HL-60 (cell line): ENCODE measurements around the gene LGALS9.

ENCODE experiments used
- TF ChIP-seq, protein P1 (sequence below): IDR thresholded peaks from one replicate; pipeline ENCODE4 v1.5.1; 2011; ENCODE audit warnings: low read length, control low read depth, inconsistent platforms; ENCODE audit not compliant: insufficient read depth
- TF ChIP-seq, protein P2 (sequence below): IDR thresholded peaks from 2 replicates; pipeline ENCODE4 v1.6.1; 2012; ENCODE audit warnings: low read depth; ENCODE audit not compliant: insufficient replicate concordance

DNA sequence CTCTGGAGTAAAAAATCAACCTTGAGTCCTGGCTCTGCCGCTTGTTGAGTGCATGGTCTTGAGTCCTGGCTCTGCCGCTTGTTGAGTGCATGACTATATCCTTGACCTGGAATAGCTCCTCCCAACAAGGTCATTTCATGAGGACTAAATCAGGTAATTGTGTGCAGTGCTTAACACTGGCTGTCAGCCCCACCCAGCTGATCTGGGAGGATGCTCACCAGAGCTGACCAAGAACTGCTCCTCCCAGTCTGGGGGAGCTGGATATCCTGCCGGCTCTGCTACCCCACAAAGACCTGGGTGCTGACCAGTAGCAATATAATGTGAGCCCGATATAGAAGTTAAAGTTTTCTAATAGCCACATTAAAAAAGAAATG lies 20.7 kb upstream of the LGALS9 start:
- TF ChIP-seq, protein P1, sequence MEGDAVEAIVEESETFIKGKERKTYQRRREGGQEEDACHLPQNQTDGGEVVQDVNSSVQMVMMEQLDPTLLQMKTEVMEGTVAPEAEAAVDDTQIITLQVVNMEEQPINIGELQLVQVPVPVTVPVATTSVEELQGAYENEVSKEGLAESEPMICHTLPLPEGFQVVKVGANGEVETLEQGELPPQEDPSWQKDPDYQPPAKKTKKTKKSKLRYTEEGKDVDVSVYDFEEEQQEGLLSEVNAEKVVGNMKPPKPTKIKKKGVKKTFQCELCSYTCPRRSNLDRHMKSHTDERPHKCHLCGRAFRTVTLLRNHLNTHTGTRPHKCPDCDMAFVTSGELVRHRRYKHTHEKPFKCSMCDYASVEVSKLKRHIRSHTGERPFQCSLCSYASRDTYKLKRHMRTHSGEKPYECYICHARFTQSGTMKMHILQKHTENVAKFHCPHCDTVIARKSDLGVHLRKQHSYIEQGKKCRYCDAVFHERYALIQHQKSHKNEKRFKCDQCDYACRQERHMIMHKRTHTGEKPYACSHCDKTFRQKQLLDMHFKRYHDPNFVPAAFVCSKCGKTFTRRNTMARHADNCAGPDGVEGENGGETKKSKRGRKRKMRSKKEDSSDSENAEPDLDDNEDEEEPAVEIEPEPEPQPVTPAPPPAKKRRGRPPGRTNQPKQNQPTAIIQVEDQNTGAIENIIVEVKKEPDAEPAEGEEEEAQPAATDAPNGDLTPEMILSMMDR = no peak
- TF ChIP-seq, protein P2, sequence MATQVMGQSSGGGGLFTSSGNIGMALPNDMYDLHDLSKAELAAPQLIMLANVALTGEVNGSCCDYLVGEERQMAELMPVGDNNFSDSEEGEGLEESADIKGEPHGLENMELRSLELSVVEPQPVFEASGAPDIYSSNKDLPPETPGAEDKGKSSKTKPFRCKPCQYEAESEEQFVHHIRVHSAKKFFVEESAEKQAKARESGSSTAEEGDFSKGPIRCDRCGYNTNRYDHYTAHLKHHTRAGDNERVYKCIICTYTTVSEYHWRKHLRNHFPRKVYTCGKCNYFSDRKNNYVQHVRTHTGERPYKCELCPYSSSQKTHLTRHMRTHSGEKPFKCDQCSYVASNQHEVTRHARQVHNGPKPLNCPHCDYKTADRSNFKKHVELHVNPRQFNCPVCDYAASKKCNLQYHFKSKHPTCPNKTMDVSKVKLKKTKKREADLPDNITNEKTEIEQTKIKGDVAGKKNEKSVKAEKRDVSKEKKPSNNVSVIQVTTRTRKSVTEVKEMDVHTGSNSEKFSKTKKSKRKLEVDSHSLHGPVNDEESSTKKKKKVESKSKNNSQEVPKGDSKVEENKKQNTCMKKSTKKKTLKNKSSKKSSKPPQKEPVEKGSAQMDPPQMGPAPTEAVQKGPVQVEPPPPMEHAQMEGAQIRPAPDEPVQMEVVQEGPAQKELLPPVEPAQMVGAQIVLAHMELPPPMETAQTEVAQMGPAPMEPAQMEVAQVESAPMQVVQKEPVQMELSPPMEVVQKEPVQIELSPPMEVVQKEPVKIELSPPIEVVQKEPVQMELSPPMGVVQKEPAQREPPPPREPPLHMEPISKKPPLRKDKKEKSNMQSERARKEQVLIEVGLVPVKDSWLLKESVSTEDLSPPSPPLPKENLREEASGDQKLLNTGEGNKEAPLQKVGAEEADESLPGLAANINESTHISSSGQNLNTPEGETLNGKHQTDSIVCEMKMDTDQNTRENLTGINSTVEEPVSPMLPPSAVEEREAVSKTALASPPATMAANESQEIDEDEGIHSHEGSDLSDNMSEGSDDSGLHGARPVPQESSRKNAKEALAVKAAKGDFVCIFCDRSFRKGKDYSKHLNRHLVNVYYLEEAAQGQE = no peak
